Measurements from ENCODE around the gene FUCA2. TPM values are rescaled to one million over a fixed set of nuclear protein-coding genes. Genes with fewer than 3 reads are reported as not detected.
"Not testable (repeated sequence)": the region's sequence is repeated elsewhere in the genome, so short reads cannot be mapped to it uniquely, and the experiment has no call there.

The FUCA2 gene
- polyA plus RNA-seq, 10 donors: 22.0 to 37.3 (median 28.3) TPM

DNA sequence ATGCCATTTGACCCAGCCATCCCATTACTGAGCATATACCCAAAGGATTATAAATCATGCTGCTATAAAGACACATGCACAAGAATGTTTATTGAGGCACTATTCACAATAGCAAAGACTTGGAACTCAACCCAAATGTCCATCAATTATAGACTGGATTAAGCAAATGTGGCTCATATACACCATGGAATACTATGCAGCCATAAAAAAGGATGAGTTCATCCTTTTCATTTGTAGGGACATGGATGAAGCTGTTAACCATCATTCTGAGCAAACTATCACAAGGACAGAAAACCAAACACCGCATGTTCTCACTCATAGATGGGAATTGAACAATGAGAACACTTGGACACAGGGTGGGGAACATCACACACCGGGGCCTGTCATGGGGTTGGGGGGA lies 63.7 kb downstream of the FUCA2 start:
- DNase-seq: not testable (repeated sequence)

Other genes with a start within 250 kb of the FUCA2 start
- gene ADAT2, start 61.0 kb downstream of the FUCA2 start, polyA plus RNA-seq (ENCODE audit: insufficient read length in 10 of 10): 10 to 100 TPM in 5 of 10 donors, 1 to 10 TPM in 5; 4.9 to 22.7 (median 9.2) TPM
- gene PEX3, start 60.9 kb downstream of the FUCA2 start, polyA plus RNA-seq (ENCODE audit: insufficient read length in 10 of 10): 10 to 100 TPM; 14.1 to 21.1 (median 17.3) TPM
- gene PHACTR2, start 166.2 kb upstream of the FUCA2 start, polyA plus RNA-seq (ENCODE audit: insufficient read length in 10 of 10): 10 to 100 TPM; 26.6 to 48.8 (median 37.5) TPM